ENCODE results near the gene MRGPRD. TPM values are rescaled to one million over a fixed set of nuclear protein-coding genes. Genes with fewer than 3 reads are reported as not detected.

Gene MRGPRD
- total and polyA plus RNA-seq, 4 experiments from 2014 or later = 0.48 TPM; not detected in 3

- no peak for DNase-seq
- POLR2A ChIA-PET (ENCODE audit: partially characterized antibody) = interaction anchor here (1.9 kb wide), 1 partner anchor 10 kb away, joined by 9 read pairs; no protein-coding TSS in a partner anchor
- Histone ChIP-seq H3K4me3 (ENCODE audit: low read length in 2 of 2) (no peak overlapping the region), H3K27ac (ENCODE audit: low read depth, low read length) (no peak overlapping the region), H3K9me3 (ENCODE audit: control insufficient read depth in 1 of 2, low read length in 2 of 2) (no peaks in the 10 kb centered on the region), H3K36me3 (ENCODE audit: insufficient read depth, low read length) (no peaks in the 10 kb centered on the region), H3K27me3 (ENCODE audit: insufficient read depth, low read length) (no peaks in the 10 kb centered on the region), H3K4me1 (ENCODE audit: insufficient read depth, low read length) (peaks cover 9% of the 10 kb centered on the region)
- intact Hi-C loops (cut with micrococcal nuclease) = no loop called here
- H3K4me3 Mint-ChIP-seq = no peak overlapping the region
- H3K36me3 Mint-ChIP-seq = no peaks in the 10 kb centered on the region
- CTCF ChIA-PET (ENCODE audit: partially characterized antibody) = interaction anchor here (1.0 to 1.4 kb wide), 4 partner anchors 11 to 129 kb away, joined by 3 to 4 read pairs (median 3); no protein-coding TSS in a partner anchor
- no peaks in the 10 kb centered on the region for H3K9me3 Mint-ChIP-seq
- H3K27ac Mint-ChIP-seq = peak overlapping the region in 1 of 7 donors; percentile 10
- H3K27me3 Mint-ChIP-seq = no peaks in the 10 kb centered on the region
- peaks cover 4 to 18% (median 5%) of the 10 kb centered on the region in 4 donors for H3K4me1 Mint-ChIP-seq
Measured at GRCh38 chr11:68956547-68957254, 24.1 kb downstream of the MRGPRD start.

- intact Hi-C loops (cut with micrococcal nuclease) = no loop called here
- no peaks in the 10 kb centered on the region for H3K36me3 ChIP-seq (ENCODE audit: insufficient read depth, low read length)
- no peaks in the 10 kb centered on the region for H3K27me3 Mint-ChIP-seq
- ChIA-PET CTCF (ENCODE audit: partially characterized antibody) (interaction anchor here (1.1 kb wide), 1 partner anchor 11 kb away, joined by 4 read pairs; no protein-coding TSS in a partner anchor), POLR2A (ENCODE audit: partially characterized antibody) (no interaction called here)
- no peak overlapping the region for H3K4me3 Mint-ChIP-seq
- H3K27ac Mint-ChIP-seq = no peak overlapping the region
- no peaks in the 10 kb centered on the region for H3K9me3 ChIP-seq (ENCODE audit: control insufficient read depth in 1 of 2, low read length in 2 of 2)
- DNase-seq = peak in 2 of 5 donors; percentile 22 to 30
- no peaks in the 10 kb centered on the region for H3K27me3 ChIP-seq (ENCODE audit: insufficient read depth, low read length)
- no peak overlapping the region for H3K4me3 ChIP-seq (ENCODE audit: low read length in 2 of 2)
- peaks cover 9% of the 10 kb centered on the region for H3K4me1 ChIP-seq (ENCODE audit: insufficient read depth, low read length)
- H3K36me3 Mint-ChIP-seq = no peaks in the 10 kb centered on the region
- no peak overlapping the region for H3K27ac ChIP-seq (ENCODE audit: low read depth, low read length)
- peaks cover 4 to 17% (median 5%) of the 10 kb centered on the region in 4 donors for H3K4me1 Mint-ChIP-seq
- no peaks in the 10 kb centered on the region for H3K9me3 Mint-ChIP-seq
Measured at GRCh38 chr11:68956142-68956541, 24.6 kb downstream of the MRGPRD start.

- no peaks in the 10 kb centered on the region for H3K27me3 ChIP-seq (ENCODE audit: insufficient read depth, low read length)
- no peaks in the 10 kb centered on the region for H3K9me3 ChIP-seq (ENCODE audit: control insufficient read depth in 1 of 2, low read length in 2 of 2)
- Mint-ChIP-seq H3K4me3 (no peak overlapping the region), H3K4me1 (peaks cover 4 to 17% (median 5%) of the 10 kb centered on the region in 4 donors), H3K27me3 (no peaks in the 10 kb centered on the region), H3K9me3 (no peaks in the 10 kb centered on the region), H3K36me3 (no peaks in the 10 kb centered on the region), H3K27ac (no peak overlapping the region)
- ChIA-PET POLR2A (ENCODE audit: partially characterized antibody) (no interaction called here), CTCF (ENCODE audit: partially characterized antibody) (interaction anchor here (1.1 kb wide), 1 partner anchor 12 kb away, joined by 4 read pairs; no protein-coding TSS in a partner anchor)
- no peak overlapping the region for H3K27ac ChIP-seq (ENCODE audit: low read depth, low read length)
- no peaks in the 10 kb centered on the region for H3K36me3 ChIP-seq (ENCODE audit: insufficient read depth, low read length)
- intact Hi-C loops (cut with micrococcal nuclease) = no loop called here
- peaks cover 9% of the 10 kb centered on the region for H3K4me1 ChIP-seq (ENCODE audit: insufficient read depth, low read length)
- no peak overlapping the region for H3K4me3 ChIP-seq (ENCODE audit: low read length in 2 of 2)
- no peak for DNase-seq
Measured at GRCh38 chr11:68955607-68955958, 25.2 kb downstream of the MRGPRD start.

- no peak overlapping the region for H3K4me3 ChIP-seq (ENCODE audit: low read length in 2 of 2)
- Mint-ChIP-seq H3K36me3 (no peaks in the 10 kb centered on the region), H3K4me3 (peak overlapping the region in 1 of 8 donors; percentile 65), H3K4me1 (peaks cover 4 to 17% (median 5%) of the 10 kb centered on the region in 4 donors), H3K27ac (peak overlapping the region in 2 of 7 donors; percentile 6 to 78), H3K9me3 (no peaks in the 10 kb centered on the region), H3K27me3 (no peaks in the 10 kb centered on the region)
- H3K9me3 ChIP-seq (ENCODE audit: control insufficient read depth in 1 of 2, low read length in 2 of 2) = no peaks in the 10 kb centered on the region
- ChIA-PET POLR2A (ENCODE audit: partially characterized antibody) (no interaction called here), CTCF (ENCODE audit: partially characterized antibody) (interaction anchor here (2.1 kb wide), 1 partner anchor 11 kb away, joined by 5 read pairs; no protein-coding TSS in a partner anchor)
- intact Hi-C loops (cut with micrococcal nuclease) = no loop called here
- H3K27me3 ChIP-seq (ENCODE audit: insufficient read depth, low read length) = no peaks in the 10 kb centered on the region
- H3K4me1 ChIP-seq (ENCODE audit: insufficient read depth, low read length) = peaks cover 9% of the 10 kb centered on the region
- no peaks in the 10 kb centered on the region for H3K36me3 ChIP-seq (ENCODE audit: insufficient read depth, low read length)
- DNase-seq = no peak
- H3K27ac ChIP-seq (ENCODE audit: low read depth, low read length) = no peak overlapping the region
Measured at GRCh38 chr11:68954836-68955606, 25.8 kb downstream of the MRGPRD start.

- intact Hi-C loops (cut with micrococcal nuclease) = no loop called here
- Histone ChIP-seq H3K36me3 (ENCODE audit: insufficient read depth, low read length) (no peaks in the 10 kb centered on the region), H3K4me3 (ENCODE audit: low read length in 2 of 2) (no peak overlapping the region), H3K9me3 (ENCODE audit: control insufficient read depth in 1 of 2, low read length in 2 of 2) (no peaks in the 10 kb centered on the region), H3K4me1 (ENCODE audit: insufficient read depth, low read length) (no peaks in the 10 kb centered on the region), H3K27ac (ENCODE audit: low read depth, low read length) (no peak overlapping the region), H3K27me3 (ENCODE audit: insufficient read depth, low read length) (no peaks in the 10 kb centered on the region)
- Mint-ChIP-seq H3K9me3 (no peaks in the 10 kb centered on the region), H3K27me3 (no peaks in the 10 kb centered on the region), H3K4me1 (peaks cover 4 to 5% (median 5%) of the 10 kb centered on the region in 4 donors), H3K27ac (no peak overlapping the region), H3K4me3 (no peak overlapping the region), H3K36me3 (no peaks in the 10 kb centered on the region)
- ChIA-PET POLR2A (ENCODE audit: partially characterized antibody) (interaction anchor here (1.8 kb wide), 1 partner anchor 12 kb away, joined by 4 read pairs; no protein-coding TSS in a partner anchor), CTCF (ENCODE audit: partially characterized antibody) (no interaction called here)
- no peak for DNase-seq
Measured at GRCh38 chr11:68950762-68951161, 30.0 kb downstream of the MRGPRD start.

GRCh38 chr11:68950270-68950669, 30.5 kb downstream of the MRGPRD start:
- CTCF ChIA-PET (ENCODE audit: partially characterized antibody) = interaction anchor here (1.4 kb wide), 1 partner anchor 17 kb away, joined by 3 read pairs; no protein-coding TSS in a partner anchor
- POLR2A ChIA-PET (ENCODE audit: partially characterized antibody) = interaction anchor here (1.8 kb wide), 1 partner anchor 12 kb away, joined by 4 read pairs; no protein-coding TSS in a partner anchor
- Histone ChIP-seq H3K4me1 (ENCODE audit: insufficient read depth, low read length) (no peaks in the 10 kb centered on the region), H3K4me3 (ENCODE audit: low read length in 2 of 2) (no peak overlapping the region), H3K9me3 (ENCODE audit: control insufficient read depth in 1 of 2, low read length in 2 of 2) (no peaks in the 10 kb centered on the region), H3K36me3 (ENCODE audit: insufficient read depth, low read length) (no peaks in the 10 kb centered on the region), H3K27me3 (ENCODE audit: insufficient read depth, low read length) (no peaks in the 10 kb centered on the region), H3K27ac (ENCODE audit: low read depth, low read length) (no peak overlapping the region)
- intact Hi-C loops (cut with micrococcal nuclease) = no loop called here
- DNase-seq = no peak
- H3K4me1 Mint-ChIP-seq = peaks cover 2% of the 10 kb centered on the region in 4 donors
- H3K27me3 Mint-ChIP-seq = no peaks in the 10 kb centered on the region
- no peak overlapping the region for H3K27ac Mint-ChIP-seq
- no peaks in the 10 kb centered on the region for H3K9me3 Mint-ChIP-seq
- no peaks in the 10 kb centered on the region for H3K36me3 Mint-ChIP-seq
- no peak overlapping the region for H3K4me3 Mint-ChIP-seq

- H3K36me3 Mint-ChIP-seq = no peaks in the 10 kb centered on the region
- H3K36me3 ChIP-seq (ENCODE audit: insufficient read depth, low read length) = no peaks in the 10 kb centered on the region
- no peak for DNase-seq
- H3K27me3 ChIP-seq (ENCODE audit: insufficient read depth, low read length) = no peaks in the 10 kb centered on the region
- no peaks in the 10 kb centered on the region for H3K9me3 ChIP-seq (ENCODE audit: control insufficient read depth in 1 of 2, low read length in 2 of 2)
- H3K27me3 Mint-ChIP-seq = no peaks in the 10 kb centered on the region
- no peak overlapping the region for H3K4me3 ChIP-seq (ENCODE audit: low read length in 2 of 2)
- CTCF ChIA-PET (ENCODE audit: partially characterized antibody) = interaction anchor here (1.4 kb wide), 1 partner anchor 18 kb away, joined by 3 read pairs; no protein-coding TSS in a partner anchor
- peak overlapping the region in 1 of 7 donors; percentile 5 for H3K27ac Mint-ChIP-seq
- POLR2A ChIA-PET (ENCODE audit: partially characterized antibody) = interaction anchor here (0.5 kb wide), 1 partner anchor 149 kb away, joined by 3 read pairs; no protein-coding TSS in a partner anchor
- no peak overlapping the region for H3K4me3 Mint-ChIP-seq
- H3K4me1 ChIP-seq (ENCODE audit: insufficient read depth, low read length) = no peaks in the 10 kb centered on the region
- no peak overlapping the region for H3K27ac ChIP-seq (ENCODE audit: low read depth, low read length)
- intact Hi-C loops (cut with micrococcal nuclease) = no loop called here
- H3K9me3 Mint-ChIP-seq = no peaks in the 10 kb centered on the region
- H3K4me1 Mint-ChIP-seq = peaks cover 0 to 2% (median 0%) of the 10 kb centered on the region in 4 donors
Measured at GRCh38 chr11:68948935-68949334, 31.9 kb downstream of the MRGPRD start.

Measured in CD4-positive, alpha-beta memory T cell (primary cell).